Ovary (tissue), 9 donors: ENCODE results near the gene TBATA. TPM values are rescaled to one million over a fixed set of nuclear protein-coding genes. Genes with fewer than 3 reads are reported as not detected.
A peak's percentile ranks its signal among the peaks of the same experiment; 100 is the strongest.

Source experiments
- DNase-seq, 5 donors: peaks; one replicate each; pipeline ENCODE4 v3.0.0-alpha.2; 2019 to 2020
- H3K27ac ChIP-seq, 2 donors: fragments of 200-600 bp; one replicate each; pipeline versions ENCODE4 v1.5.1 to v1.8.0; 2019 to 2022
- H3K27me3 ChIP-seq: fragments of 200-600 bp; one replicate; pipeline ENCODE4 v1.8.0; 2022
- H3K36me3 ChIP-seq: fragments of 200-600 bp; sonication (generic); one replicate; pipeline ENCODE4 v1.5.1; 2019
- H3K4me1 ChIP-seq: one replicate; pipeline ENCODE4 v1.8.1; 2013; ENCODE audit warnings: mild to moderate bottlenecking, moderate library complexity; ENCODE audit not compliant: insufficient read depth
- H3K4me3 ChIP-seq: fragments of 200-600 bp; sonication (generic); one replicate; pipeline ENCODE4 v1.5.1; 2017
- H3K9me3 ChIP-seq, 2 donors: fragments of 200-600 bp in 1 of 2; sonication (generic) in 1 of 2; one replicate each; pipeline versions ENCODE4 v1.5.1 to v1.8.1; 2013 to 2019; ENCODE audit warnings: mild to moderate bottlenecking in 1 of 2, moderate library complexity in 1 of 2
- CTCF ChIP-seq, 3 donors: fragments of 450-650 bp in 2 of 3; fragments of 200-600 bp in 1 of 3; IDR thresholded peaks; one replicate each; pipeline versions ENCODE4 v1.5.1 to v1.8.0; 2016 to 2022; ENCODE audit warnings: antibody characterized with exemption in 3 of 3, mild to moderate bottlenecking in 1 of 3
- EP300 ChIP-seq: sonication (generic); formaldehyde crosslinking; IDR thresholded peaks from one replicate; pipeline ENCODE4 v1.6.1; 2017; ENCODE audit warnings: antibody characterized with exemption
- POLR2A ChIP-seq: fragments of 450-650 bp; IDR thresholded peaks from one replicate; pipeline ENCODE4 v1.6.1; 2017; ENCODE audit warnings: antibody characterized with exemption, mild to moderate bottlenecking, moderate library complexity
- WGBS, 3 donors: extraction: QIAGEN DNeasy Blood & Tissue Kit in 1 of 3; methylation state at CpG; one replicate each; pipeline versions ENCODE4 v1.1.5 to v1.1.7; 2013 to 2017; 5-methylcytosine and 5-hydroxymethylcytosine counted together
- intact Hi-C, 4 donors: fragments of 100-400 bp; cut with DNase I; formaldehyde crosslinking; loops; one replicate each; pipeline versions ENCODE4 v1.11.0 to v1.15.1; 2022 to 2023
- polyA plus RNA-seq, 2 donors: library from polyadenylated mRNA; stranded (reverse); fragments of 200-250 nt in 1 of 2; fragments of 350-450 nt in 1 of 2; fragmentation: Illumina TruSeq in 1 of 2; extraction: RNeasy Lipid Tissue Mini Kit (QIAGEN cat#74804) in 1 of 2; gene quantifications; one replicate each; pipeline ENCODE4 v1.2.3, GENCODE V29; 2013 to 2014
- total RNA-seq, 7 donors: library from RNA; depleted of rRNA in 2 of 7; stranded (reverse); fragments of >200 nt in 2 of 7; fragmentation: NEBNext Ultra II Directional in 3 of 7; extraction: Animal tissue kit (Norgen Biotek cat#: 25700) in 3 of 7; gene quantifications; one replicate each; pipeline versions ENCODE4 v1.1.0 to v1.2.4, GENCODE V29; 2016 to 2023
- donor health status: DM: no; HTN: no; CAD: no; lungs with moderate emphysema.
- donor health status: DM: no; HTN: no; CAD: no.
- donor health status: Bipolar disorder and iron deficiency.
- donor health status: DM: yes; HTN: yes; CAD: no.
- donor health status: DM: no; HTN: no; CAD: no.
- donor health status: DM: yes; HTN: yes; CAD: no.

The TBATA gene
- total and polyA plus RNA-seq, 9 donors: not detected

DNA sequence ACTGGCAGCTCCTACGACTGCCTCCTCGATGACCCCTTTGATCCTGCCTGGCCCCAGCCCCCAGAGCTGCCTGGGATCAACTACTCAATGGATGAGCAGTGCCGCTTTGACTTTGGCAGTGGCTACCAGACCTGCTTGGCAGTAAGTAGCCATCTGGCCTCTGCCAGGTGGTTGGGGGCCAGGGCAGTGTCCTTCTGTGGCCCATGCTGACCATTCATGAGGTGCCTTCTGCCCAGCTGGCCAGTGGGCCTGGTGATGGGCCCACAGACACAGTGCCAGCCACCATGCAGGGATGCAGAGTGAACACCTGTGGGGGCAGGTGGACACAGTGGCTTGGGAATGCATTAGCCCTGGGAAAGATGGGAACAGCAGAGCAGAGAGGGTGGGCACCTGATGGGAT is 50.0 kb downstream of the TBATA start:
- no peak overlapping the region for H3K27ac ChIP-seq
- intact Hi-C loops: no loop called here
- 61 to 90% (median 75%) methylated on average over 3 of the region's 3 CpGs for WGBS, 3 donors

DNA sequence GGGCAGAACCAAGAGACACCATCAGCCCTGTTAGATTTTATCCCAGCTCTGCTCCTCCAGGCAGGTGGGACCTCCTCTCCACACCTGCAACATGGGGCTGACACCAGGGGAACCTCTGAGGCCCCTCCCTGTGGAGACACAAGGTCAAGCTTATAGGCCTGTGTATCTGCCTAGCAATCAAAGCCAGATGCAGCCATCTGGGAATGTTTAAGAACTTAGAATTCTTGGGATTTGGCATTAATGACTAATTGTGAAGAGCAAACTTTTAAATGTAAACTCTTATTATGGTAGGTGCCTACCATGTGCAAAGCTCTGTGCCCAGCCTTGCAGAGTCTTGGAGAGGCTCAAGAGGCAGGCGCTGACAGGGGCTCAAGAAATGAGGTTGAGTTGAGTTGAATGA is 52.1 kb downstream of the TBATA start:
- Histone ChIP-seq H3K9me3 (no peaks in the 10 kb centered on the region), H3K4me1 (peaks cover 2% of the 10 kb centered on the region), H3K27me3 (no peaks in the 10 kb centered on the region), H3K27ac (no peak overlapping the region), H3K36me3 (no peaks in the 10 kb centered on the region), H3K4me3 (no peak overlapping the region)
- intact Hi-C loops: no loop called here
- no peak for DNase-seq
- 96 to 100% (median 100%) methylated on average over 1 of the region's 1 CpG for WGBS, 3 donors
- TF ChIP-seq POLR2A (no peak), EP300 (no peak), CTCF (IDR thresholded peaks at IDR 0.05) (no peak)

More for the DNA sequence above, 50.0 kb downstream of the TBATA start:
- no peaks in the 10 kb centered on the region for H3K4me1 ChIP-seq
- H3K36me3 ChIP-seq: no peaks in the 10 kb centered on the region
- H3K27me3 ChIP-seq: no peaks in the 10 kb centered on the region
- DNase-seq: no peak
- no peaks in the 10 kb centered on the region for H3K9me3 ChIP-seq
- H3K4me3 ChIP-seq: no peak overlapping the region
- TF ChIP-seq EP300: no peak
- TF ChIP-seq CTCF (IDR thresholded peaks at IDR 0.05): no peak
- TF ChIP-seq POLR2A: no peak

DNA sequence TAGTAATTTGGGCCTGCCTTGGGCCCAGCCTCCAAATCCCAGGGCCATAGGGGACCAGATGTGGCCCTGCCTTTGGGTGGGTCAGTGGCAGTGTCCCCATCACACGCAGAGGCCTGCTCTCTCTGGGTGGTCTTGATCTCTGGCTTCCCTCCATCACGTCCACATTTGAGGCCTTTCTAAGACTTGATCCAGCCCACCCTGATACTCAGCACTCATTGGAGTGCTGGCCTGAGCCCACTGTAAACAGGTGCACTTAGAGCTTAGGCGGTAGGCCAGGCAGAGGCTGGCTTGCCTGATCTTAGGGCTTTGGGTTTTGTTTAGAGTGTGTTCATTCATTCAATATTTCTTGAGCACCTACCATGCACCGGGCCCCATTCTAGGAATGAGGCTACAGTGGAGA is 52.6 kb downstream of the TBATA start:
- no peaks in the 10 kb centered on the region for H3K9me3 ChIP-seq
- no peak for TF ChIP-seq EP300
- no peak for TF ChIP-seq POLR2A
- H3K27ac ChIP-seq: no peak overlapping the region
- 92 to 95% (median 92%) methylated on average over 4 of the region's 4 CpGs for whole genome bisulfite sequencing, 3 donors
- intact Hi-C loops: no loop called here
- H3K4me3 ChIP-seq: no peak overlapping the region
- no peak for DNase-seq
- peaks cover 2% of the 10 kb centered on the region for H3K4me1 ChIP-seq
- H3K27me3 ChIP-seq: no peaks in the 10 kb centered on the region
- H3K36me3 ChIP-seq: no peaks in the 10 kb centered on the region

- no peaks in the 10 kb centered on the region for H3K36me3 ChIP-seq
- DNase-seq: no peak
- no peak for TF ChIP-seq CTCF (IDR thresholded peaks at IDR 0.05)
- no peak for TF ChIP-seq EP300
- no peak for TF ChIP-seq POLR2A
Observed at GRCh38 chr10:70730955-70731354, 54.2 kb downstream of the TBATA start.

GRCh38 chr10:70729763-70730357 is 55.3 kb downstream of the TBATA start:
- Histone ChIP-seq H3K9me3 (no peaks in the 10 kb centered on the region), H3K4me1 (peaks cover 2% of the 10 kb centered on the region), H3K36me3 (no peaks in the 10 kb centered on the region), H3K27ac (no peak overlapping the region), H3K27me3 (no peaks in the 10 kb centered on the region), H3K4me3 (no peak overlapping the region)
- DNase-seq: peak in 3 of 5 donors; percentile 23 to 72 (median 69)
- no peak for TF ChIP-seq POLR2A
- TF ChIP-seq CTCF (IDR thresholded peaks at IDR 0.05): no peak
- TF ChIP-seq EP300: no peak
- intact Hi-C loops: no loop called here
- 29 to 41% (median 36%) methylated on average over 16 of the region's 16 CpGs for WGBS, 3 donors

More at GRCh38 chr10:70730955-70731354, 54.2 kb downstream of the TBATA start:
- no peak overlapping the region for H3K4me3 ChIP-seq
- no peak overlapping the region for H3K27ac ChIP-seq
- WGBS, 3 donors: 68 to 88% (median 85%) methylated on average over 2 of the region's 2 CpGs
- no peaks in the 10 kb centered on the region for H3K9me3 ChIP-seq
- peaks cover 2% of the 10 kb centered on the region for H3K4me1 ChIP-seq
- intact Hi-C loops: no loop called here
- no peaks in the 10 kb centered on the region for H3K27me3 ChIP-seq
